Endodermal cell (in vitro differentiated cells): ENCODE measurements around the gene HERPUD1. TPM values are rescaled to one million over a fixed set of nuclear protein-coding genes. Genes with fewer than 3 reads are reported as not detected.

ENCODE experiments used
- DNase-seq: peaks from one replicate; pipeline ENCODE4 v3.0.0-alpha.2; 2017
- H3K27ac ChIP-seq: 2 replicates; pipeline ENCODE4 v1.5.1; 2013; ENCODE audit warnings: mild to moderate bottlenecking, low read depth, low read length, moderate library complexity
- H3K27me3 ChIP-seq: 2 replicates; pipeline ENCODE4 v1.6.1; 2013; ENCODE audit warnings: mild to moderate bottlenecking, low read length, moderate library complexity; ENCODE audit not compliant: insufficient read depth, control insufficient read depth, poor library complexity, severe bottlenecking
- H3K36me3 ChIP-seq: 2 replicates; pipeline ENCODE4 v1.7.0; 2013; ENCODE audit warnings: mild to moderate bottlenecking, low read length, moderate library complexity; ENCODE audit not compliant: control insufficient read depth, insufficient read depth
- H3K4me1 ChIP-seq: one replicate; pipeline ENCODE4 v1.7.0; 2013; ENCODE audit warnings: low read length; ENCODE audit not compliant: control insufficient read depth, insufficient read depth
- H3K4me3 ChIP-seq: 2 replicates; pipeline ENCODE4 v1.5.1; 2013; ENCODE audit warnings: mild to moderate bottlenecking, low read length, moderate library complexity
- H3K9ac ChIP-seq: 2 replicates; pipeline ENCODE4 v1.6.1; 2013; ENCODE audit warnings: mild to moderate bottlenecking, low read length, moderate library complexity; ENCODE audit not compliant: poor library complexity, severe bottlenecking; ENCODE audit errors: extremely low read depth
- H3K9me3 ChIP-seq: 2 replicates; pipeline ENCODE4 v1.6.1; 2013; ENCODE audit warnings: mild to moderate bottlenecking, low read length, moderate library complexity; ENCODE audit not compliant: control insufficient read depth
- H3K27ac Mint-ChIP-seq: 2 replicates; pipeline ENCODE4 v1.8.0; 2020; ENCODE audit warnings: mixed read lengths
- H3K27me3 Mint-ChIP-seq: 2 replicates; pipeline ENCODE4 v1.8.0; 2021; ENCODE audit warnings: mild to moderate bottlenecking, mixed read lengths; ENCODE audit not compliant: insufficient read depth
- H3K36me3 Mint-ChIP-seq: 2 replicates; pipeline ENCODE4 v1.8.0; 2020; ENCODE audit warnings: low read depth, mixed read lengths
- H3K4me1 Mint-ChIP-seq: 2 replicates; pipeline ENCODE4 v1.8.0; 2020; ENCODE audit warnings: mixed read lengths
- H3K4me3 Mint-ChIP-seq: 2 replicates; pipeline ENCODE4 v1.8.0; 2020; ENCODE audit warnings: mild to moderate bottlenecking, moderate library complexity, mixed read lengths
- H3K9me3 Mint-ChIP-seq: 2 replicates; pipeline ENCODE4 v1.8.0; 2020; ENCODE audit warnings: mild to moderate bottlenecking, mixed read lengths
- WGBS, 2 experiments: methylation state at CpG; one replicate each; pipeline versions ENCODE4 v1.1.5 to v1.1.7; 2013; ENCODE audit warnings: missing lambda C conversion rate in 2 of 2, mixed read lengths in 1 of 2; ENCODE audit not compliant: insufficient coverage in 1 of 2, insufficient read length in 1 of 2; 5-methylcytosine and 5-hydroxymethylcytosine counted together
- total RNA-seq, 2 donors: library from RNA; stranded (reverse); fragmentation: NEBNext Ultra II Directional in 1 of 2; extraction: Animal tissue kit (Norgen Biotek cat#: 25700) in 1 of 2; gene quantifications; 2 replicates in 1 of 2; 3 replicates in 1 of 2; pipeline ENCODE4 v1.2.1, GENCODE V29; 2021
- TF ChIP-seq, protein P1 (sequence below): fragments of 200-600 bp; sonication (generic); conservative IDR thresholded peaks from 2 replicates; pipeline ENCODE4 v1.5.0; 2021; ENCODE audit warnings: antibody characterized with exemption, mild to moderate bottlenecking

Gene HERPUD1
- total RNA-seq, 2 donors from 2014 or later = 21.5 to 40.6 TPM

DNA sequence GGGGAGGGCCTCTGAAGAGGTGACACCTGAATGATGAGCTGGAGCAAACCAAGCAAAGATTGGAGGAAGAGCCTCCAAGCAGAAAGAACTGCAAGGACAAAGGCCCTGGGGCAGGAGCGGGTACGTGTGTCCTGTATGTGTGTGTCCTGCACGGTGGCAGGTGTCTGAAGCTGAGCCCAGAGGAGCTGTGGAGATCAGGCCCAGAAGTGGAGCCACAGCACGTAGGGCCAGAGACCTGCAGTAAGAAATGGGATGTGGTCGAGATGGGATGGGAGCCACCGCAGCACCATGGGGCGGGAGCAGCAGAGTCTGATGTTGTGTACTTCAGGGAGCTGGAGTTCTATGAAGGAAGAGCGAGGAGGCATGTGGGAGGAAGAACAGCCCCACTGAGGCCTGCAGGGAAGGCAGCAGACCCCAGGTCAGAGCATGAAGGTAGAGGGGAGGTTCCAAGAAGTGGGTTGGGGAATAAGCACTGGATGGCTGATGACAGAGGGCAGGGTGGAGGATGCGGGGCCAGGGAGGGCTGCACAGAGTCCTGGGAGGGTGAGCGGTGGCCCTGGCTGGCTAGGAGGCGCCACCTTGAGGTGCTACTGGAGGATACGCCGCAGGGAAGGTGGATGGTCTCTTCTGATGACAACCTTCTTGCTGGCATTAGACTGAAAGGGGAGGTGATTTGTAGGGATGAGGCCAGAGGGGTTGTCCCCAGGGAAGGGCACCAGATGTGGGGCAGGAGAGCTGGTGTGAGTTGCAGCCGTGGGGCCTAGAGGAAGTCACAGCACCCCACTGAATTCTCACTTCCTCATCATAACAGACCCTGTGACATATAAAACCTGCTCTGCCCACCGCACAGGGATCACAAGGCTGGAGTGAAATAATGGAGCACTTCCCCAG, 19.2 kb downstream of the HERPUD1 start:
- Histone ChIP-seq H3K4me3 (no peak overlapping the region), H3K4me1 (no peaks in the 10 kb centered on the region), H3K27me3 (no peaks in the 10 kb centered on the region), H3K9ac (no peak overlapping the region), H3K9me3 (no peaks in the 10 kb centered on the region), H3K27ac (no peak overlapping the region), H3K36me3 (no peaks in the 10 kb centered on the region)
- Mint-ChIP-seq H3K4me3 (no peak overlapping the region), H3K36me3 (no peaks in the 10 kb centered on the region), H3K27me3 (no peaks in the 10 kb centered on the region), H3K4me1 (peaks cover 7% of the 10 kb centered on the region), H3K9me3 (peaks cover 10% of the 10 kb centered on the region), H3K27ac (no peak overlapping the region)
- TF ChIP-seq, protein P1, sequence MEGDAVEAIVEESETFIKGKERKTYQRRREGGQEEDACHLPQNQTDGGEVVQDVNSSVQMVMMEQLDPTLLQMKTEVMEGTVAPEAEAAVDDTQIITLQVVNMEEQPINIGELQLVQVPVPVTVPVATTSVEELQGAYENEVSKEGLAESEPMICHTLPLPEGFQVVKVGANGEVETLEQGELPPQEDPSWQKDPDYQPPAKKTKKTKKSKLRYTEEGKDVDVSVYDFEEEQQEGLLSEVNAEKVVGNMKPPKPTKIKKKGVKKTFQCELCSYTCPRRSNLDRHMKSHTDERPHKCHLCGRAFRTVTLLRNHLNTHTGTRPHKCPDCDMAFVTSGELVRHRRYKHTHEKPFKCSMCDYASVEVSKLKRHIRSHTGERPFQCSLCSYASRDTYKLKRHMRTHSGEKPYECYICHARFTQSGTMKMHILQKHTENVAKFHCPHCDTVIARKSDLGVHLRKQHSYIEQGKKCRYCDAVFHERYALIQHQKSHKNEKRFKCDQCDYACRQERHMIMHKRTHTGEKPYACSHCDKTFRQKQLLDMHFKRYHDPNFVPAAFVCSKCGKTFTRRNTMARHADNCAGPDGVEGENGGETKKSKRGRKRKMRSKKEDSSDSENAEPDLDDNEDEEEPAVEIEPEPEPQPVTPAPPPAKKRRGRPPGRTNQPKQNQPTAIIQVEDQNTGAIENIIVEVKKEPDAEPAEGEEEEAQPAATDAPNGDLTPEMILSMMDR = peak; percentile 79
- peak; percentile 88 for DNase-seq
- 76 to 96% methylated on average over 9 to 15 of the region's 15 CpGs for WGBS, 2 experiments

GRCh38 chr16:56953006-56953405, 21.1 kb downstream of the HERPUD1 start:
- Mint-ChIP-seq H3K9me3 (peaks cover 12% of the 10 kb centered on the region), H3K36me3 (no peaks in the 10 kb centered on the region), H3K4me3 (no peak overlapping the region), H3K27me3 (no peaks in the 10 kb centered on the region), H3K4me1 (peaks cover 3% of the 10 kb centered on the region), H3K27ac (no peak overlapping the region)
- Histone ChIP-seq H3K27me3 (no peaks in the 10 kb centered on the region), H3K9me3 (no peaks in the 10 kb centered on the region), H3K36me3 (no peaks in the 10 kb centered on the region), H3K4me1 (no peaks in the 10 kb centered on the region), H3K9ac (no peak overlapping the region), H3K4me3 (no peak overlapping the region), H3K27ac (no peak overlapping the region)
- TF ChIP-seq, protein P1 = no peak
- WGBS, 2 experiments = 86% methylated on average over 3 to 6 of the region's 6 CpGs
- DNase-seq = no peak

DNA sequence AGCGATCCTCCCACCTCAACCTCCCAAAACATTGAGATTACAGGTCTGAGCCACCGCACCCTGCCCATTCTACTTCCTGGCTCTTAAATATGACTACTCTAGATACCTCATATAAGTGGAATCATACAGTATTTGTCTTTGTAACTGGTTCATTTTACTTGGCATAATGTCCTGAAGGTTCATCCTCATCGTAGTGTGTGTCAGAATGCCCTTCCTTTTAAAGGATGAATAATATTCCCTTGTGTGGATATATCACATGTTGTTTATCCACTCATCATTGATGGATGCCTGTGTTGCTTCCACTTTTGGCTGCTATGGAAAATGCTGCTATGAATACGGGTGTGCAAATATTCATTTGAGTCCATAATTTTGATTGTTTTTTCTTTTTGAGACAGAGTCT, 24.1 kb downstream of the HERPUD1 start:
- no peaks in the 10 kb centered on the region for H3K4me1 ChIP-seq
- TF ChIP-seq, protein P1 = no peak
- H3K27ac ChIP-seq = no peak overlapping the region
- Mint-ChIP-seq H3K9me3 (peaks cover 12% of the 10 kb centered on the region), H3K27ac (no peak overlapping the region), H3K4me1 (no peaks in the 10 kb centered on the region), H3K4me3 (no peak overlapping the region), H3K36me3 (no peaks in the 10 kb centered on the region), H3K27me3 (no peaks in the 10 kb centered on the region)
- H3K27me3 ChIP-seq = no peaks in the 10 kb centered on the region
- H3K4me3 ChIP-seq = no peak overlapping the region
- no peaks in the 10 kb centered on the region for H3K36me3 ChIP-seq
- H3K9ac ChIP-seq = no peak overlapping the region
- WGBS, 2 experiments = 85 to 90% methylated on average over 2 to 4 of the region's 4 CpGs
- H3K9me3 ChIP-seq = no peaks in the 10 kb centered on the region
- no peak for DNase-seq
